HG02840 (cell line): ENCODE results near the gene PTPN5.

Experiments used
- ATAC-seq: cut with Tn5 transposase; IDR thresholded peaks from one replicate; pipeline ENCODE4 v1.9.1; 2021; ENCODE audit warnings: mild to moderate bottlenecking, moderate library complexity, moderate number of reproducible peaks; ENCODE audit not compliant: unreplicated experiment, low FRiP score

Gene PTPN5

DNA sequence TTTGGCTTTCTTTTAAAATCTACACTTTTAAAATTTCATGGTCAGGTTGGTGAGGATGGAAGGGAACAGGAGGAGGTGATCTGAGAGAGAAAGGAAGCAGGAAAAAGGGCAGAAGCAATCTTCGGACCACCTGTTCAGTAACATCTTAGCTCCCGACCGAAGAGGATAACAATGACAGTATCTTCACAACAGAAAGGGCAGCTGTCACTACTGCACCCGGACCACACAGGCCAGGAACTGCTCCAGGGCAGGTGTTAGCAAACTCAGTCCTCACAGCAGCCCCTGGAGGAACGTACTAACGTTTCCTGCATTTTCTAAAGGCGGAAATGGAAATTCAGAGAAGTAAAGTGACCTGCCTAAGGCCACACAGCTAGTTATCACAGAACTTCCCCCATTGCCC, 16.8 kb downstream of the PTPN5 start:
- no peak for ATAC-seq

DNA sequence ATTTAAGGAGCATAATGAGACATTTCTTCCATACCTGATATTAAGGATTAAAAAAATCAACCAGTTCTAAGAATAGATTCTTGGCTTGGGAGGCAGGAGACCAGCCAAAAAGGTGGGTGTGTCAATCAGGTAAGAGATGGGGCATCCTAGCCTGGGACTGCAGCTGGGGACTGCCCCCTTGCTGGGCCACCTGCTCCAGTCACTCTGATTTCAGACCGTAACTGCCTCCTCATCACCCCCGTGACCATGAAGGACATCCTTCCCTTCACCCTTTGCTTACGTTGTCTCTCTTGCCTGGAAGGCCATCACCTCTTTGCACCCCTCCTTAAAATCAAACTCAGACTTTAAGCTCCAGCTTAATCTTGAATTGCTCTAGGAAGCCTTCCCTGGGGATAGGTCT, 17.9 kb downstream of the PTPN5 start:
- no peak for ATAC-seq

DNA sequence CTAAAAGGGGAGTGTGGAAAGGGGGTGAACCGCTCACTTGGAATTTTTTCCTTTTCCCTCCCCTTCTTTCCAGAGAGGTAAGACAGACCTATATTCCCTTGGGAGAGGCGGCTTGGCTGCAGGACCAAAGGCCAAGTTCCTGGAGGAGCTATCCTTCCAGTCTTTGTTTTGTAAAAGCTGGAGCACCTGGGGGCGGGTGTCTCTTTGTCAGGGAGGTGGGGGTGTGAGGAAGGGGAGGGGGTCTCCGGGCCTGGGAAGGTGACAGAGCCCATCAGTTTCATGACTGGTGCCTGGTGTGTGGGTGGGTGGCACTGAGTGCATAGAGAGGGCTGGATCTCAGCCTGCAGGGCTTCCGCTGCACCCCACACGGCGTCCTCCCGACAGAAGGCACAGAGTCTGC, 18.5 kb downstream of the PTPN5 start:
- ATAC-seq = no peak

DNA sequence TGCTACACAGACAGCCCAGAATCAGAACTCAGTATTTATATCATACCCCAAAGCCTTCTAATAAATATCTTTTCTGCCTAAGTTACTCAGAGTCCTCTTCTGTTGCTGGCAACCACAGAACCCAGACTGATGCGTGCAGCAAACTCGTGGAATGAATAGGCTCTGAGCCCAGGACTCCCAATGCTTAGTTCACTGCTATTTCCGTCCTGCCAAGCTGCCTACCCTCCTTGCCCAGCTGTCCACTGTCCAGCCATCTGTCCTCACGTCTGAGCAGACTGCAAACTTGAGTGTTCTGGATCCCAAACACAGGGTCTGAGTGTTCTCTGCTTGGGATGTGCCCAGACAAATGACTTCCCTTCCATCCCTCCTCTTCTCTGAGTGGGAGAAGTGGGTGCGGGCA, 19.4 kb downstream of the PTPN5 start:
- no peak for ATAC-seq

DNA sequence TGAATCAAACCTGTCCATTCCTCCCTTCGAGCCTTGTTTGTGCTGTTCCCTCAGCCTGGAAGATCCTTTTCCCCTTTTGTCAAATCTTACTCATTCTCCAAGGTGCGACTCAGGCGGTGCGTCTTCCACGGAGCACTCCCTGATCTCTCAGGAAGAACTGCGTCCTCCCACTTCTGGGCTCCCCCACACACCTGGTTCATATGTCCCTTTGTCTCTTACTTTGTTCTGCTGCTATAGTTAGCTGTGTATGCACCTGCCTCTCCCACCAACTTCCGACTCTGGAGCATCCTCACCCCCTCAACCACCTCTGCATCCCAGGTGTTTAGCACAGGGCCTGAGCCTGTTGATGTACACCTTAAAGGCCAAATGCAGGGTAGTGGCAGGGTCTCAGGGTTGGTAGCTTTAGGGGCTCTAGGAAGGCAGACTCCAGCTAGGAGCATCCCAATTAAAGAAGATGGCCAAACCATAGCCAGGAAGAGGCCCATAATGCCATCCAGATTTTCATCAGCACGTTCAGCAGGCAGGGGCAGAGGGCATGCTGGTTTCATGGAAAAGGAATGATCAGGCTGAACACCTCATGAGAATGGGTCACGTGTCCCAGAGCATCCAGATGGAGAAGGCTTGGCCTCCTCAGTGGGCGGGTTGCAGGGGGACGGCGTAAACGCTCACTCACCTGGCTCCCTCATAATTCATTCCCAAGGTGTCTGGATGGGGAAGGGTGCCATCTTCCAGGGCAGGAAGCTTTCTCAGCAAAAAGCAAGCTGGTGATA, 20.1 kb downstream of the PTPN5 start:
- ATAC-seq = no peak

DNA sequence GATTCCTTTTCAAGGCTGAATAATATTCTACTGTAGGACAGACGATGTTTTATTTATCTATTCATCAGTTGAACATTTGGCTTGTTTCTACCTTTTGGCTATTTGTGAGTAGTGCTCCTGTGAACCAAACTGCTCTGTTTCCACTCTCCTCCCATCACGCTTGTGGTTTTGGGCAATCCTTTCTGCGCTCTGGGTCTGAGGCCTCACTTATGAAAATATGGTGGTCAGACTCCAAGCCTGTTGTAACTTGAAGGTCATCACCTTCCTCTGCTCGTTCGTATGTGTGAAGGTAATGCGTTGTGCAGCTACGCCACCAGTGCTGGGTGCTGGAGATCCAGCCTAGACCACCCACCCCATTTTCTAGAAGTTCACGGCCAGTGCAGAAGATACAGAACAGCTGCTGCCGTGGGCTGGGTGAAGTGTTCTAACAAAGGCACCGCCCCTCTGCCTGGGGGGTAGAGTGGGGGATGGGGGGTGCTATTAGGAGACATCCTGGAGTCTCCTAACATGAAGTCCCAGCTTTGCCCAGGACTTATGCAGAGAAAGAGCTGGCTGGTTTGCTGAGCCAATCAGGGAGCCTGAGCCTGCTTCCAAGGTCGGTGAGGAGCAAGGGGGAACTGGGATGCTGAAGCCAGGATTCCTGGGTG, 21.0 kb downstream of the PTPN5 start:
- no peak for ATAC-seq

DNA sequence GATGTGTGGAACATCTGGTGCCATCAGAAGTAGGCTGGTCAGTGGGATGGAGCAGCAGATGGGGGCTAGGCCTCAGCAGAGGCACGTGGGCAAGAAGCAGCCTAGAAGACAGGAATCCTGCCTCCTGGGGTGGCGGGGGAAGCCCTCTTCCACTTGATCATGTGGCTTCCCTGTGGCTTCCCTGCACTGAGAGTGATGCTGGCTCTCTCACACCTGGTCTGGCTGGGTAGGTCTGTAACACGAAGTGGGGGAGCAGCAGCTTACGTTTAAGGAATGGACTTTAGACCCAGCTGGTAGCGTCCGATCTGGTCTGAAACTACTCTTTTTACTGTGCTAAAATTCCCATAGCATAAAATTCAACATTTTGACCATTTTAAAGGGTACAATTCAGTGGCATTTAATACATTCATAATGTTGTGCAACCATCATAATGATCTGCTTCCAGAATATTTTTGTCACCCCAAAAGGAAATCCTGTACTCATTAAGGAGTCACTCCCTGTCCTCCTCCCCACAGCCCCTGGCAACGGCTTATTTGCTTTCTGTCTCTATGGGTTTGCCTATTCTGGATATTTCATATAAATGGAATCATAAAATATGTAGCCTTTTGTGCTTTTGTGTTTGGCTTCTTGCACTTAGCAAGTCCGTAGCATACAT, 21.7 kb downstream of the PTPN5 start:
- peak; percentile 67 for ATAC-seq

DNA sequence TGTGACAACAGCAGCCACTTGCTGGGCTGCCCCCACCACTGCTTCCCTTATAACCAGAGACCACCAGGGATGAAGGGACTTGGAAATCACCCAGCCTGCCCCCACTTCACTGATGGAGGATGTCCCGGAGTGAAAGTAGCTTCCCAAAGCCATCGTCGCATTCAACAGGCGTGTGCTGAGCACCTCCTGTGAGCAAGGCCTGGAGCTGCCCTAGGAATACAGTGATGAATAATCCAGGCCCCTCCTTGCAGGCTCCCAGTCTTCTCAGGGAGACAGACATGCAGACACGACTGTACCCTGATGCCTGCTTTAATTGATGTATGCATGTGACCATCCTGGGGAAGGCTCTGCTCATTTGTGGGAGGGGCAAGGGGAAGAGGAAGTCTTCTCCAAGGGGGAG, 22.6 kb downstream of the PTPN5 start:
- ATAC-seq = no peak

DNA sequence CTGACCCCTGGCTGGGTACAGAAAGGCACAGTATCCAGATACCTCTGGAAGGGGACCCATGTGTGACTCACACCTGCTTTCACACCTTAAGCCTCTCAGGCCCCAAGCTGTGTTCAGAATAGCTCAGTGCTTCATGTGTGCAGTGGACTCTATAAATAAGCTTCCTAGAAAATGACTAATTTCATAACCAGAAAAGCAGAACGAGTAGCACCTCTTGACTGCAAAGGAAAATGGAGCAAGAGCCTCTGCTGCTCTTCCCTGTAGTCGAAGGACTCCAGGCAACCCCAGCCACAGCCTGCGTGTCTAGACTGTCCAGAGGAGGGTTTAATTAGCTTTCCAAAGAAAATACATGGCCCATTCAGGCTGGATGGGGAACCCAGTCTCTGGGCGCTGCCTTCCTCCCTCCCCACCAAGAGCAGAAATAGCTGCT, 23.1 kb downstream of the PTPN5 start:
- peak; percentile 80 for ATAC-seq

DNA sequence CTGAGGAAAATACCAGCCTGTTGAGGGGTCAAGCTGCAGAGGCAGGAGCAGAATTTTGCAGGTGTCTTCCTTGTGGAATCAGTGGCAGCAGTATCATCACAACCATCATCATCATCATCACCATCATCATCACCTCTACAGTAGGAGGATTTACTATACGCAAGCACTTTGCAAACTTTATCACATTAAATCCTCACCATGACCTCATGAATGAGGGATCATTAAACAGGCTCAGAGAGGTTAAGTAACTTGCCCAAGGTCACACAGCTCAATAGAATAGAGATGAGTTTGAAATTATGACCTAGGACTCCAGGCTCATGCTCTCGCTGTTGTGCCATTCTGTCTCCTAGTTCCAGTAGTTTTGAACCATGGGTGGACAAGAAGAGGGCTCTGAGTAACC, 25.6 kb downstream of the PTPN5 start:
- ATAC-seq = no peak

DNA sequence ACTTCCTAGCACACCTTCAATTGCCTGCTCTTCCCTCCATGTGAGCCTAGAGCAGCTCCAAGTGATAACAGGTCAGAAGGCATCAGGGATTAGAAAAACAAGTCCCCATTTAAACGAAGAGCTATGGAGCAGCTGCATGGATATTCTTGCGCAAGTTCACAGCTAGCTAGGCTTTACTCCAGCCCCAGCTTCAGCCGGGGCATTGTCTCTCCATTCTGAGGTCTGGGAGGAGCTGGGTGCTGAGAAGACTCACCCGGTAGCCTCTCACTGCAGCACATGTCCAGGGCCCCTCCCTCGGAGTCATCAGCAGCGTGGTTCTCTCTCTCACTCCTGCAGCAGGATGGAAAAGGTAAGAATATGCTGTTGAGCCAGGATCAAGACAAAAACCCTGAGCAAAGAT, 26.0 kb downstream of the PTPN5 start:
- ATAC-seq = no peak

DNA sequence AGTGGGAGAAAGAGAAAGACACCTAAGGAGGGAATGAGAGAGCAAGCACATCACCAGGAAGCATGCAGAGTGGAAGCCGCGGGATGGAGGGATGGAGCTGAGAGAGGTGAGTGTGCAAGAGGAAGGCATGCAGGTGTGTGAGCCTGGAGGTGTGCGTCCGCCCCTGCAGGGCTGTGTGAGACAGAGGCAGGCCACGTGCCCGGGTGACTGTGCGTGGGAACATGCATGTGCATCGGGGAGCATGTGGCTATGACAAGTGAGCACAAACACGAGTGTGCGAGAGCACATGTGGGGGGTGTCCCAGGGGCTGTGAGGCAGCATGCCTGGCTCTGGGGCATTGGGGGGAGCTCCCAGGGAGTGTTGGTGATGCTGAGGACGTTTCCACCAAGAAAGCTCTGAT, 29.9 kb downstream of the PTPN5 start:
- no peak for ATAC-seq

DNA sequence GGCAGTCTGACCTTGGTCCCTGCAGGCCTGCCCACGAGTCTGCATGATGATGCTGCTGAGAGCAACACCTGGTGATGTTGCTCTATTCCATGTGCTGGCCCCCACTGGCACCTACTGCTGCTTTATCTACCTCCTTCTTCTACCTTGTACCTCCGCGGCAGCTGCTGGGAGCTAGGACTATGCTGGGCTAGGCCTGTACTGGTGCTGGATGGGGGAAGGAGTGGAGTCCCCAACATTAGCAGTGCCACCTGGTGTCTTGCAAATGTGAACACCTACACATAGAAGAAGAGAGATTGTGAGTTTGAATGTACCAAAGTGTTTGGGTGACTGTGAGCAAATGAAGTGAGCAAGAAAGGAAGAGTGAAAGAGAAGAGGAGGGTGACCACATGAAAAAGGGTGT, 30.5 kb downstream of the PTPN5 start:
- ATAC-seq = no peak

DNA sequence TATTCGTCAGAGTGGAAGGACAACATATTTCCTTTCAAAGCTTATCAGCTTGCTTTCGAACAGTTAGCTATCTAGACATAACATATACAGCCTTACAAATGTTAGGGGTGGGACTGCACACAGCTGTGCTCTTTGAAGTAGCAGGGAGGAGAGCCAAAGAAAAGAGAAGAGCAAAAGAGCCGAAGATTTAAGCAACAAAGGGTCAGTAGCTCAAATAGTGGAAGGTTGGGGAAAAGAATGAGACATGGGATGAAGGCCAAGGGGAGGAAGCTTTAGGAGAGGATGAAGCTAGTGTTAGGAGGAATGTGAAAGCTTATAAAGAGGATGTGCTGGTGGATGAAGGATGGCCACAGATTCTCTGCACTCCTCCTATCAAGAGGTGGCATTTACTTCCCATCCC, 33.8 kb downstream of the PTPN5 start:
- ATAC-seq = no peak

DNA sequence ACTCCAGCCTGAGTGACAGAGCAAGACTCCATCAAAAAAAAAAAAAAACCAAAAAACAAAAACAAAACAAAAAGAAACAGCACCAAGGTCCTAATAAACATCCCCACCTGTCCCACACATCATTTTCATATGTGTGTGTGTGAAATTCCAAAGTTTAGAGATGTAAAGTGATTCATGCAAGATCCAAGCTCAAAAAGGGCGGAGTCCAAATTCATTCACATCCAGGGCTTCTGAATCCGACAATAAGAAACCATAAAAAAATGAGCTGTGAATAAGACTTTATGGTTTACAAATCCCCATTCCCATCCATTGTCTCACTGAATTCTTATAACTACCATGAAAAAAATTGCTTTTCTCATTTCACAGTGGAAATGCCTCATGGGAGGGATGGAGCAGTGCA, 34.7 kb downstream of the PTPN5 start:
- no peak for ATAC-seq

DNA sequence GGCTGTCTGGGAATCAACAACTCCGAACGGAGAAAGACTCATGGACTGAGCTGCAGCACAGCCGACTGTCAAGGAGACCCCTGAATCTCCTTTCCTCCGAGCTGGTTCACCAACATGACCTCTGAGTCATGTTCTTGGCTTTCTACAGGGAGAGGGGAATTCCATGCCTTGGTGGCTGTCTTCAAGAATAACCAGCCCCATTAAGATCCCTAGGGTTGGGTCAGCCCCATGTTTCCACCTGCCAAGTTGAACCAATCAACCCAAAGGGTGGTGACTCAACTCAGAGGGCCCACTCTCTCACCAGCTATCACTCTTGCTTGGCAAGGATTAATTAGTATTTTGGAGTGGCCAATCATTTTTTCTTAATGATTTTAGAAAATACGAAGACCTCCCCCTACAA, 37.3 kb downstream of the PTPN5 start:
- ATAC-seq = no peak

DNA sequence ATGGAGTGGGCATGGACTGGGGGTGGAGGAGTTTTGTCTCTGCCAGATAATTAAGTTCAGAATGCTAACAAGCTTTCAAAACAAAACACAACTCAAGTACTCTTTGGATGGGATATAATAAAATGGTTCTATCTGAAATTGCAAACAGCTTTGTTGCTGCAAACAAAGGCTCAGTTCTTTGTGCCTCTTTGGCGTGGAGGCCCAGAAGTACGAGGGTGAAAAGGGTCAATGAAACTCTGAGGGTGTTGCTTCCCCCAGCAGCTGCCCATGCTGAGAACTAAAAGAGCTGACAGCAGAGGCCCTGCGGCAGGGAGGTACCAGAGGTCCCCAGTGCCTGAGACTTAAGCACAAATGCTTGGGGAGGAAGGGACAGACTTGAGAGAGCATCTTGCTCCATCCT, 39.1 kb downstream of the PTPN5 start:
- no peak for ATAC-seq

DNA sequence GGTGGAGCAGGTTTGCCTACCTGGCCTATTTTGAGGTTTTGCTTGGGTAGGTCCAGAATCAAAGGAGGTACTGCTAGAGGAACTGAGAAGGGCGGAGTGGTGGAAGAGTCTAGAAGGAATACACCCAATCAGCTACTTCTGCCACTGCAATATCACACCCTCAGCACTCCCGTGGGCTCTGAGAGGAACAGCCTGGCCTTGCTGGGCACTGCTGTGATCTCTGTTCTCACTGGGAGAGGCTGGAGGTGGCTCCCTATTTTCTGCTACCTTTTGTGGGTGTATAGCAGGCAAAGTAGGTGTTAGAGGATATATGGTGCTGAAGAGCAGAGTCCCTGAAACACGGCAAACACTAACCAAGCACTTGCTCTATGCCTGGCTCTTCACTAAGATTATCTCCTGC, 40.7 kb downstream of the PTPN5 start:
- no peak for ATAC-seq

DNA sequence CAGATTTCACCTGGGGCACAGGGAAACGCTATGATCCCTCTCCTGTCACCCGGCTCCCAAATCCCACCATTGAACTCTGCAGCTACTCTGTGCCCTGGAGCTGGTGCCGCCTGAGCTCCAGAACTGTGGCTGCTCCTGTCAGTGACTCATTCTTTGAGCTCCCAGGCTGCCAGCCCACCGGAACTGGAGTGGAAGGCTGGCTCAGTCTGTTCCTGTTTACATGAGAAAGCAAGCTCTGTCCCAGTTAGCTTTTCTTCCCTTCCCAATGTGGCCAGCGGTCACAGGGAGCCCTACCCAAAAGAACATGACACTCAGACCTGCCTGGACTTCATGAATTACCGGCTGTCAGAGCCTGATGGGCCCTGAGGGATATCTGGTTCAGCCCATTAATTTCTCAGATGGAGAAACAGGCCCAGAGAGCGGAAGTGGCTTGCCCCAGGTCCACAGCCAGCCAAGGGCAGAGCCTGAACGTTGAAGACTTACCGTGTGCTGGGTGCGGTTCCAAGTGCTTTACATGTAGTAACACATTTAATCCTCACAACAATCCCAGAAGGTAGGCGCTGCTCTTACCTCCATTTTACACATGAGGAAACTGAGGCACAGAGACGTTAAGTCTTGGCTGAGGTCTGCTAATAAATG, 41.8 kb downstream of the PTPN5 start:
- ATAC-seq = no peak

DNA sequence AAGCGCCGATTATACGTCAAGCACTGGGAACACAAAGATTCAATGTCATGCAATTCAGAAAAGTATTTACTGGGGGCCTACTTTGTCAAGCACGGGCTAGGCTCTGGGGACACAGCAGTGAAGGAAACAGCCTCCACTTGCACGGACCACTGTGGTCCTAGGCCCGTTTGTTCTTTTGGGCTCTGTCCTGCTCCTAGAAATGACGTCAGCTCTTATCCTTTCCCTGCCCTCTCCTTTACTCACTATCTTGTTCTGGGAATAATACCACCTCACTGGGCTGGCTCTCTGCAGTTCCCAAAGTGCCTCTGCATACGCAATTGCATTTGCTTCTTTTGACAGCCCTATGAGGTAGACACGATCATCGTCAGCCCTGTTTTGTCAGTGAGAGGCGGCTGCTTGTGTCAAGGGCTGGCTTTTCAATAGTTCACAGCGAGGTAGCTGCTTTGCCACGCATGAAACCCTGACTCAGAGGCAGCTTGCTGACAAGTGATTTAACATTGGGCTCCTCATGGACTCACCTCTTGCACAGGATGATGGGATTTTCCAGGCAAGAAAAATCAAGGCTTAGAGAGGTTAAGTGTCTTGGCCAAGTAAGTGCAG, 42.7 kb downstream of the PTPN5 start:
- no peak for ATAC-seq

DNA sequence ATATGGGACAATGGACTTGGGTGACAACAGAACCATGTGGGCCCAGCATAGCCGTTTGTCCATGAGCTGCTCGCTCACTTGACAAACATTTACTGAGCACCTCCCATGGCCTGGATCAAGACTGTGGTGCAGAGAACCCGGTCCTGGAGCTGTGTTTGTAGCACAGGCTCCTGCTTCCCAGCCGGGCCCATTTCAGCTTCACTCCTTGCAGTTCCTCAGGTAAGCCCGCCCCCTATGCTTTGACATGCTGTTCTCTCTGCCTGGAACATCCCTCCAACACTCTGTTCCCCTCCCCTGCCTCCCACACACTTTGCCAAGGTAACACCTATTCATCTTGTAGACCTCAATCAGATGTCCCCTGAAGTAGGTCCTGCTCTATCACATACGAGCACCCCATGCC, 46.3 kb downstream of the PTPN5 start:
- no peak for ATAC-seq
